Measurements from ENCODE around the gene PCYT1B. TPM values are rescaled to one million over a fixed set of nuclear protein-coding genes. Genes with fewer than 3 reads are reported as not detected.

The PCYT1B gene
- total and polyA plus RNA-seq, 3 donors from 2014 or later = 15.5 to 24.0 (median 23.9) TPM

- no peak for DNase-seq
- WGBS, 2 donors = 91 to 94% methylated on average over 4 of the region's 4 CpGs
- Histone ChIP-seq H3K27ac (no peak overlapping the region), H3K9me3 (no peaks in the 10 kb centered on the region), H3K36me3 (ENCODE audit: low read depth, missing control alignments) (no peaks in the 10 kb centered on the region), H3K4me1 (no peaks in the 10 kb centered on the region), H3K27me3 (no peaks in the 10 kb centered on the region), H3K4me3 (no peak overlapping the region)
- intact Hi-C loops (cut with DNase I; ENCODE audit: low total_unique reads) = no loop called here
- TF ChIP-seq CTCF (IDR thresholded peaks at IDR 0.05) (no peak), POLR2A (IDR thresholded peaks at IDR 0.05) (no peak)
Observed at GRCh38 chrX:24601858-24602257, 45.3 kb downstream of the PCYT1B start.

- Histone ChIP-seq H3K27me3 (no peaks in the 10 kb centered on the region), H3K4me3 (no peak overlapping the region), H3K27ac (no peak overlapping the region), H3K9me3 (no peaks in the 10 kb centered on the region), H3K4me1 (no peaks in the 10 kb centered on the region), H3K36me3 (ENCODE audit: low read depth, missing control alignments) (no peaks in the 10 kb centered on the region)
- TF ChIP-seq CTCF (IDR thresholded peaks at IDR 0.05) (no peak), POLR2A (IDR thresholded peaks at IDR 0.05) (no peak)
- intact Hi-C loops (cut with DNase I; ENCODE audit: low total_unique reads) = no loop called here
- no peak for DNase-seq
- WGBS, 2 donors = 65 to 68% methylated on average over 4 of the region's 4 CpGs
Observed at GRCh38 chrX:24594501-24594900, 52.6 kb downstream of the PCYT1B start.

GRCh38 chrX:24590111-24590510 is 57.0 kb downstream of the PCYT1B start:
- Histone ChIP-seq H3K9me3 (no peaks in the 10 kb centered on the region), H3K27ac (no peak overlapping the region), H3K36me3 (ENCODE audit: low read depth, missing control alignments) (no peaks in the 10 kb centered on the region), H3K27me3 (no peaks in the 10 kb centered on the region), H3K4me1 (no peaks in the 10 kb centered on the region), H3K4me3 (no peak overlapping the region)
- DNase-seq = no peak
- WGBS, 2 donors = 86 to 96% methylated on average over 5 of the region's 5 CpGs
- intact Hi-C loops (cut with DNase I; ENCODE audit: low total_unique reads) = no loop called here
- TF ChIP-seq CTCF (IDR thresholded peaks at IDR 0.05) (no peak), POLR2A (IDR thresholded peaks at IDR 0.05) (no peak)

GRCh38 chrX:24577091-24577490 is 70.1 kb downstream of the PCYT1B start:
- intact Hi-C loops (cut with DNase I; ENCODE audit: low total_unique reads) = no loop called here
- 94 to 95% methylated on average over 9 of the region's 9 CpGs for WGBS, 2 donors

More at GRCh38 chrX:24577091-24577490, 70.1 kb downstream of the PCYT1B start:
- Histone ChIP-seq H3K4me3 (no peak overlapping the region), H3K27me3 (no peaks in the 10 kb centered on the region), H3K4me1 (no peaks in the 10 kb centered on the region), H3K27ac (no peak overlapping the region), H3K9me3 (no peaks in the 10 kb centered on the region), H3K36me3 (ENCODE audit: low read depth, missing control alignments) (no peaks in the 10 kb centered on the region)
- TF ChIP-seq POLR2A (IDR thresholded peaks at IDR 0.05) (no peak), CTCF (IDR thresholded peaks at IDR 0.05) (no peak)
- no peak for DNase-seq

Measured in testis (tissue), 3 donors.